Upper lobe of right lung (tissue), 1 donor: ENCODE measurements around the gene HMX2. TPM values are rescaled to one million over a fixed set of nuclear protein-coding genes. Genes with fewer than 3 reads are reported as not detected.

ENCODE experiments used
- ATAC-seq: fragments of 200-7000 bp; cut with Tn5 transposase; one replicate; pipeline ENCODE4 v1.9.1; 2020; ENCODE audit warnings: mild to moderate bottlenecking, moderate library complexity
- DNase-seq: peaks from one replicate; pipeline ENCODE4 v3.0.0-alpha.2; 2020
- H3K27ac ChIP-seq: fragments of 200-600 bp; one replicate; pipeline ENCODE4 v1.8.0; 2022
- H3K27me3 ChIP-seq: fragments of 200-600 bp; one replicate; pipeline ENCODE4 v1.8.0; 2022; ENCODE audit warnings: mild to moderate bottlenecking
- H3K36me3 ChIP-seq: fragments of 200-600 bp; one replicate; pipeline ENCODE4 v1.8.0; 2022
- H3K4me1 ChIP-seq: fragments of 200-600 bp; one replicate; pipeline ENCODE4 v1.8.0; 2022
- H3K4me3 ChIP-seq: fragments of 200-600 bp; one replicate; pipeline ENCODE4 v1.8.0; 2022; ENCODE audit warnings: mild to moderate bottlenecking
- H3K9me3 ChIP-seq: fragments of 200-600 bp; one replicate; pipeline ENCODE4 v1.8.0; 2022
- intact Hi-C: fragments of 100-400 bp; cut with DNase I; formaldehyde crosslinking; loops from one replicate; pipeline ENCODE4 v1.11.0; 2022
- total RNA-seq: library from RNA; stranded (reverse); fragmentation: NEBNext Ultra II Directional; extraction: Animal tissue kit (Norgen Biotek cat#: 25700); gene quantifications from one replicate; pipeline ENCODE4 v1.2.1, GENCODE V29; 2021
- TF ChIP-seq, protein P1 (sequence below): fragments of 200-600 bp; IDR thresholded peaks from one replicate; pipeline ENCODE4 v1.8.0; 2022; ENCODE audit warnings: antibody characterized with exemption
- donor health status: DM: no; HTN: yes; CAD: no; lungs with severe emphysema.

Gene HMX2
- total RNA-seq, 1 donor from 2014 or later = not detected

GRCh38 chr10:123140983-123141390 lies 6.9 kb upstream of the HMX2 start:
- DNase-seq (no peak), ATAC-seq (no peak)
- Histone ChIP-seq H3K4me3 (no peak overlapping the region), H3K27ac (no peak overlapping the region), H3K4me1 (peaks cover 32% of the 10 kb centered on the region), H3K9me3 (no peaks in the 10 kb centered on the region), H3K27me3 (peaks cover 100% of the 10 kb centered on the region), H3K36me3 (no peaks in the 10 kb centered on the region)
- TF ChIP-seq, protein P1, sequence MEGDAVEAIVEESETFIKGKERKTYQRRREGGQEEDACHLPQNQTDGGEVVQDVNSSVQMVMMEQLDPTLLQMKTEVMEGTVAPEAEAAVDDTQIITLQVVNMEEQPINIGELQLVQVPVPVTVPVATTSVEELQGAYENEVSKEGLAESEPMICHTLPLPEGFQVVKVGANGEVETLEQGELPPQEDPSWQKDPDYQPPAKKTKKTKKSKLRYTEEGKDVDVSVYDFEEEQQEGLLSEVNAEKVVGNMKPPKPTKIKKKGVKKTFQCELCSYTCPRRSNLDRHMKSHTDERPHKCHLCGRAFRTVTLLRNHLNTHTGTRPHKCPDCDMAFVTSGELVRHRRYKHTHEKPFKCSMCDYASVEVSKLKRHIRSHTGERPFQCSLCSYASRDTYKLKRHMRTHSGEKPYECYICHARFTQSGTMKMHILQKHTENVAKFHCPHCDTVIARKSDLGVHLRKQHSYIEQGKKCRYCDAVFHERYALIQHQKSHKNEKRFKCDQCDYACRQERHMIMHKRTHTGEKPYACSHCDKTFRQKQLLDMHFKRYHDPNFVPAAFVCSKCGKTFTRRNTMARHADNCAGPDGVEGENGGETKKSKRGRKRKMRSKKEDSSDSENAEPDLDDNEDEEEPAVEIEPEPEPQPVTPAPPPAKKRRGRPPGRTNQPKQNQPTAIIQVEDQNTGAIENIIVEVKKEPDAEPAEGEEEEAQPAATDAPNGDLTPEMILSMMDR = no peak
- intact Hi-C loops = no loop called here

DNA sequence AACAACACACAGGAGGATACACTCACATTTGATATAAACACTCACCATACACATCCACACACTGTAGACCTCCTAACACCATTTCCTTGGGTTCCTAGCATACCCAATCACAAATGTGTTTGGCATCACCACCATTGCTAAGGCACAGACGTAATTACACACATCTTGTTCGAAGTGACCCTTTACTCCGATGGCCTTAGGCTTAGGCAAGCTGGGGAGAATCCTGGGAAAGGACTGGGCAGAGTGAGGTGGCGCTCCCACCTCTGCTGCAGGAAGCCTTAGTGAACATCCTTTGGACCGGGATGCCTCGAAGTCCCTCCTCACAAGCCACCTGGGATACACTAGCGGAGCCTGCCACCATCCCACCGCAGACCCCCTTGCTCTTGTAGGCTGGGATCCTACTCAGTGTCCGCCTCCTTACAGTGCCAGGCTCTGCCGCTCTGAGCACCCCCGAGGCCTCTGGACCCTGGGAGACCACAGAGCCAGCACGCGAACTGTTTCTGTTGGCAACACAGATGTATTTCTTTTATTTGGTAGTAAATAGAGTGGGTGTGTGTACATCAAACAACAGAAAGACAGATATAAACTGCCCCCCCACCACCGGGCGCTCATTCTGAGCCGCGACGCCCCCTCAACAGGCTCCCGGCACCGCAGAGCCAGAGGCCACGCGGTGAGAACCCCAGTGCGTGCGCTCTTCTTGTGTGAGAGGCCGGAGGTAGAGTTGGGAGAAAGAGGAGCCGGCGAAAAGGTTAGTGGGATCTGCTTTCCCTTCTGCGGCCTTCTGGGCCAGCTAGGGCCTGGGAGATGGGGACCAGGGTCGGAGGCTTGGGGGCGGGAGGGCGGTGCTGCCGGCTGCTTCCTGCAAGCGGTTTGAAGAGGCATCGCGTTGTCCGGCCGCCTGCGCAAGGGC lies 5.9 kb upstream of the HMX2 start:
- no peaks in the 10 kb centered on the region for H3K9me3 ChIP-seq
- no peak for ATAC-seq
- TF ChIP-seq, protein P1 = no peak
- H3K4me3 ChIP-seq = no peak overlapping the region
- intact Hi-C loops = no loop called here
- no peaks in the 10 kb centered on the region for H3K36me3 ChIP-seq
- no peak overlapping the region for H3K27ac ChIP-seq
- DNase-seq = no peak
- H3K27me3 ChIP-seq = peaks cover 100% of the 10 kb centered on the region
- H3K4me1 ChIP-seq = peaks cover 30% of the 10 kb centered on the region

DNA sequence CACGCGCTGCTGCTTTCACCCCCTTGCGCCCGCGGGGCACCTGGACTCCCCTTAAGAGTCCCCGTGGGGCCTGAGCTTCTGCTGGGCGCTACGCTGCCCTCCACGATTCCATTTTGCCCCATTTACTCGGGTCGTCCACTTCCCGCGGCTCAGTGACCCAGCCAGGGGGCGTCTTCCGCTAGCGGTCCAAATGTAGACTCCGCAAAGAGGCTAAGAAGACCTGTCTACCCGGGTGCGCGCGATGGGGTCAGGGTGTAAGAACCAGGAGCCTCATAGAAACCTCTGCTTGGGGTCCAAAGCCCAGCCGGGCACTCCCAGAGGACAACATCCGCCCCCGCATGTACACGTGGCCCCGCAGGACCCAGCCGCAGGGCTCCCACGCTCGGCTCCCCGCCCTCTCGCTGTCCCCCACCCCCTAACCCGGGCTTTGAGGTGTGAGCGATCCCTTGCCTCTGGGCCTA lies 5.2 kb upstream of the HMX2 start:
- TF ChIP-seq, protein P1 = no peak
- Histone ChIP-seq H3K4me1 (peaks cover 26% of the 10 kb centered on the region), H3K4me3 (no peak overlapping the region), H3K27me3 (peaks cover 100% of the 10 kb centered on the region), H3K27ac (no peak overlapping the region), H3K9me3 (no peaks in the 10 kb centered on the region), H3K36me3 (no peaks in the 10 kb centered on the region)
- intact Hi-C loops = no loop called here
- no peak for DNase-seq
- ATAC-seq = no peak

- TF ChIP-seq, protein P1 = no peak
- Histone ChIP-seq H3K27ac (no peak overlapping the region), H3K27me3 (peaks cover 100% of the 10 kb centered on the region), H3K36me3 (no peaks in the 10 kb centered on the region), H3K4me1 (peaks cover 29% of the 10 kb centered on the region), H3K4me3 (no peak overlapping the region), H3K9me3 (no peaks in the 10 kb centered on the region)
- intact Hi-C loops = no loop called here
- no peak for ATAC-seq
- no peak for DNase-seq
These were observed 4.6 kb upstream of the HMX2 start for GRCh38 chr10:123143162-123143824.

DNA sequence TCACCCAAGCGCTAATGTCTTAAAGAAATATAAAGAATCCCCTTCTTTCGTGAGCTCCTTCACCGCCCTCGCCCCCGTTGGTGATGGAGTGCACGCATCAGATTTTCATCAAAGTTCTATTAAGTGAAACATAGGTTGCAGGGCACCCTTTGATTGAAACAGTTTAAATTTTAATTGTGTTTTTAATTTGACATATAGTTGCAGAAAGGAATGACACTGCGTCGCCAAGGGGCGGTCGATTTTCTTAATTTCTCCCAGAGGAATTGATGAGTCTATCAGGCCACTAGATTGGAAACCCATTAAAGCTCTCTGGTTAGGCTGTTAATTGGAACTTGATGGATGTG lies 4.1 kb upstream of the HMX2 start:
- H3K4me1 ChIP-seq = peaks cover 32% of the 10 kb centered on the region
- H3K27ac ChIP-seq = no peak overlapping the region
- H3K4me3 ChIP-seq = no peak overlapping the region
- intact Hi-C loops = no loop called here
- ATAC-seq (no peak), DNase-seq (no peak)
- no peaks in the 10 kb centered on the region for H3K36me3 ChIP-seq
- TF ChIP-seq, protein P1 = no peak
- H3K9me3 ChIP-seq = no peaks in the 10 kb centered on the region
- peaks cover 100% of the 10 kb centered on the region for H3K27me3 ChIP-seq
